Measurements from ENCODE around the gene ARHGDIG.
"Not testable (repeated sequence)": the region's sequence is repeated elsewhere in the genome, so short reads cannot be mapped to it uniquely, and the experiment has no call there.

Gene ARHGDIG

GRCh38 chr16:280552-280951 lies at the start of gene ARHGDIG:
Gene ARHGDIG, plus strand, starts transcription at chr16:280591. Its CDS starts 90 bp downstream, at chr16:280681.
- no peak for DNase-seq

GRCh38 chr16:230949-231348 lies 49.4 kb upstream of the ARHGDIG start:
- DNase-seq: no peak

GRCh38 chr16:234468-235305 lies 45.7 kb upstream of the ARHGDIG start, which contains the start of gene FAM234A:
Gene FAM234A, plus strand, starts transcription at chr16:234821. Its CDS starts 19,593 bp downstream, at chr16:254414.
- DNase-seq: peak; percentile 97

- DNase-seq: no peak
These were observed 40.5 kb upstream of the ARHGDIG start for GRCh38 chr16:239948-240277.

GRCh38 chr16:240559-240958 lies 39.8 kb upstream of the ARHGDIG start:
- no peak for DNase-seq

- no peak for DNase-seq
These were observed 38.1 kb upstream of the ARHGDIG start for GRCh38 chr16:242281-242680.

GRCh38 chr16:243348-243747 lies 37.0 kb upstream of the ARHGDIG start:
- DNase-seq: no peak

- no peak for DNase-seq
These were observed 35.3 kb upstream of the ARHGDIG start for GRCh38 chr16:245105-245504.

- DNase-seq: no peak
These were observed 33.4 kb upstream of the ARHGDIG start for GRCh38 chr16:247027-247426.

GRCh38 chr16:249431-249830 lies 31.0 kb upstream of the ARHGDIG start:
- no peak for DNase-seq

GRCh38 chr16:252366-253337 lies 27.7 kb upstream of the ARHGDIG start:
- peak; percentile 38 for DNase-seq

- DNase-seq: no peak
These were observed 26.6 kb upstream of the ARHGDIG start for GRCh38 chr16:253833-254232.

- no peak for DNase-seq
These were observed 25.9 kb upstream of the ARHGDIG start for GRCh38 chr16:254461-254860.

- no peak for DNase-seq
These were observed 25.2 kb upstream of the ARHGDIG start for GRCh38 chr16:255183-255582.

- DNase-seq: not testable (repeated sequence)
These were observed 22.3 kb upstream of the ARHGDIG start for GRCh38 chr16:258091-258490.

GRCh38 chr16:259226-259625 lies 21.2 kb upstream of the ARHGDIG start:
- no peak for DNase-seq

GRCh38 chr16:259814-260253 lies 20.6 kb upstream of the ARHGDIG start:
- DNase-seq: no peak

GRCh38 chr16:260326-260725 lies 20.1 kb upstream of the ARHGDIG start:
- DNase-seq: no peak

GRCh38 chr16:261031-261691 lies 19.2 kb upstream of the ARHGDIG start:
- no peak for DNase-seq

GRCh38 chr16:262121-262745 lies 18.2 kb upstream of the ARHGDIG start:
- DNase-seq: no peak

- DNase-seq: no peak
These were observed 17.1 kb upstream of the ARHGDIG start for GRCh38 chr16:263182-263774.

- no peak for DNase-seq
These were observed 16.4 kb upstream of the ARHGDIG start for GRCh38 chr16:263944-264343.
